GM19324 (cell line): ENCODE results near the gene CLCNKB.
"Not testable (repeated sequence)": the region's sequence is repeated elsewhere in the genome, so short reads cannot be mapped to it uniquely, and the experiment has no call there.

Source experiments
- ATAC-seq: cut with Tn5 transposase; IDR thresholded peaks from one replicate; pipeline ENCODE4 v1.9.1; 2021; ENCODE audit warnings: mild to moderate bottlenecking, moderate library complexity; ENCODE audit not compliant: unreplicated experiment, low FRiP score

The CLCNKB gene

DNA sequence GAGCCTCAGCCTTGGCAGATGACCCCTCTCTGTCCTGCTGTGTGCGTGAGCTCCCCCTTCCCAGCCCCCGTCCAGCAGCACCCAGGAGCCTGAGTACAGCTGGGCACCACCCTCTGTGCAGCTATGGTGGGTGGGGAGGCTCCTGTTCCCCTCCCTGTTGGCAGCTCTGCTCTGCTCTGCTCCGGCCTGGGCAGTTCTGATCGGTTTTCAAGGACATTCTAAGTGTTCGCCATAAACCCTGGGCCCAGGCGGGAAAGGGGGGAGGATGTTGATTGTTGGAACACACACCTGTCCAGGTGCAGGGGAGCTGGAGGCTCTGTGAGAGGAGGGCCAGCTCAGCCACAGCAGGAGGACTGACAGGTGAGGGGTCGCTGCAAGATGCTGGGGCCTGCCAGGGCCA, at the start of gene CLCNKB:
CLCNKB (plus strand) TSS at position 262 of the 400 bp plus-strand sequence. CDS start 711 bp downstream, outside the sequence.
- ATAC-seq = no peak

DNA sequence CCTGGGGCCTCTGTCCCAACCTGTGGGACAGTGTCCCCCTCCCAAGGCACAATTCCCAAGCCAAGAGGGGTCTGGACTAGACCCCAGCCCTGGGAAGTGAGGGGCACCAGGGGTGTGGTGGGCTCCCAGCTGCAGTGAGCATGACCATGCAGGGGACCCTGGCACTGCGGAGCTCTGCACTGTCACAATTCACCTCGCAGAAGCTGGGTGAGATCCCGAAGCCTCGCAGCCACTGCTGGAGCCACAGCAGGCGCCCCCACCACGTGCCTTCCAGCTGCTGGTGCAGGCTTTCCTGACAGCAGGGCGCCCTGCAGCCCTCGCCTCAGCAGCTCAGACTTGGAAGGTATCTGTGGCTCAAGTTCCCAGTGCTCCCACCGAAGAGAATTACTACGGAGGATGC, 49.5 kb upstream of the CLCNKB start:
- ATAC-seq = no peak

GRCh38 chr1:15994590-15995351, 48.8 kb upstream of the CLCNKB start:
- no peak for ATAC-seq

- ATAC-seq = no peak
Observed at GRCh38 chr1:15997076-15997585, 46.5 kb upstream of the CLCNKB start.

GRCh38 chr1:15997637-15998280, 45.8 kb upstream of the CLCNKB start:
- no peak for ATAC-seq

DNA sequence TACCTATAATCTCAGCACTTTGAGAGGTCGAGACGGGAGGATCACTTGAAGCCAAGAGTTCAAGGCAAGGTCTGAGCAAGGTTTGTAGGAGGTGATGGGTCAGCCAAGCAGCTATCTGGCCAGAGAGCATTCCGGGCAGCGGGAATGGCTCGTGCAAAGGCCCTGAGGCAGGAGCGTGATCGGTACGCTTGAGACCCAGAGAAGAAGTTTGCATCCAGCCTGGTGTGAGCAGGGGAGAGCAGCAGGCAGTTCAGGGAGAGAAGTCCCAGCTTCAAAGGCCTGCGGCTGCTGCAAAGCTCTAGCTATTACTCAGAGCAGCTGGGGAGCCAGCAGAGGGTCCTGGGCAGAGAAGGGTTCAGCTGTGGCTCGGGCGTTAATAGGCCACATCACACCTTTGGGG, 44.7 kb upstream of the CLCNKB start:
- no peak for ATAC-seq

GRCh38 chr1:16001274-16001673, 42.3 kb upstream of the CLCNKB start:
- ATAC-seq = not testable (repeated sequence)

GRCh38 chr1:16005597-16005996, 38.0 kb upstream of the CLCNKB start:
- ATAC-seq = no peak

DNA sequence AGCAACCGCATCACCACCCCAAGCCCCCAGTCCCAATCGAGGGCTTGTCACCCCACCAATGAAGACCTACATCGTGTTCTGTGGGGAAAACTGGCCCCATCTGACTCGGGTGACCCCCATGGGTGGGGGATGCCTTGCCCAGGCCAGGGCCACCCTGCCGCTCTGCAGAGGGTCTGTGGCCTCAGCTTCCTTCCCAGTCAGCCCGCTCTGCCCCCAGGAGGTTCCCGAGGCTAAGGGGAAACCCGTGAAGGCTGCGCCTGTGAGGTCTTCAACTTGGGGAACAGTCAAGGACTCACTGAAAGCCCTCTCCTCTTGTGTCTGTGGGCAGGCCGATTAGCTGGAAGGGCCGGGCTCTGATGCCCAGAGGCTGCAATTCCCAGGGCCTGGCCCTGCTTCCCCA, 37.6 kb upstream of the CLCNKB start:
- ATAC-seq = no peak

DNA sequence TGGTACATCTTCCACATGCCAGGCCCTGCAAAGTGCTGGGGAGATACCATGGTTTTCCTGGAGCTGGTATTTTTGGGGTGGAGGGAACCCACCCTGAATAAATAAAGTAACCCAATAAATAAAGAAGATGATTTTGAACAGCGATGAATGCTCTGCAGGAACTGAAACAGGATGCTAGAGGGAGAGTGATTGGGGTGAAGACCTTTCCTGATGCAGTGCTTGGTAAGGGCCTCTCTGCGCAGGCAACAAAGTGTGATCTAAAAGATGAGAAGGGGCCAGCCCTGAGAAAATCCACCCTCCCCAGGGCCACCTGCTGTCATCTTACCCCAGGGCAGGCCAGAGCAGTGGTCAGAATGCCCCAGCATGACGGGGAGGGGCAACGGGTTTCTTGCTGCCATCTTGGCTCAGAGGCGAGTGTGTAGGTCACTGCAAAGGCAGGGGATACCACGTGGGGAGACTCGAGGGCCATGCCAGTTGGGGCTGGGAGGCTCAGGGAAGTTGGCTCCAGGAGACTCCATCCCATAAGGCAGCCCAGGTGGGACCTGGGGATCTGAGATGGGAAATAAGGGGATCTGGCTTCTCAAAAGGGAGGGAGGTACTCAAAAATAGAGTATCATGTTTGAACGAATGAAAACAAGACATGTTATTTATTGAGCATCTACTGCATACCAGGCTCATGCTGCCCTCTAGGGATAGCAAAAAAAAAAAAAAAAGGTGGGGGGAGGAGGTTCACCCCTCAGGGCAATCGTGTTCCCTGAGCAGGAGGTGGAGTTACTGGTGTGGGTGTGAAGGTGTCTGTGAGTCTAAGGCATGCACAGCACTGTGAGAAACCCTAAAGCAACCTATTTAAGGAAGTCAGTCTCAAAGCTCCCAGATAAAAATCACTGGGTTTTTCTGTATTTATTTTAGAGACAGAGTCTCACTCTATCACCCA, 36.8 kb upstream of the CLCNKB start:
- ATAC-seq = no peak

DNA sequence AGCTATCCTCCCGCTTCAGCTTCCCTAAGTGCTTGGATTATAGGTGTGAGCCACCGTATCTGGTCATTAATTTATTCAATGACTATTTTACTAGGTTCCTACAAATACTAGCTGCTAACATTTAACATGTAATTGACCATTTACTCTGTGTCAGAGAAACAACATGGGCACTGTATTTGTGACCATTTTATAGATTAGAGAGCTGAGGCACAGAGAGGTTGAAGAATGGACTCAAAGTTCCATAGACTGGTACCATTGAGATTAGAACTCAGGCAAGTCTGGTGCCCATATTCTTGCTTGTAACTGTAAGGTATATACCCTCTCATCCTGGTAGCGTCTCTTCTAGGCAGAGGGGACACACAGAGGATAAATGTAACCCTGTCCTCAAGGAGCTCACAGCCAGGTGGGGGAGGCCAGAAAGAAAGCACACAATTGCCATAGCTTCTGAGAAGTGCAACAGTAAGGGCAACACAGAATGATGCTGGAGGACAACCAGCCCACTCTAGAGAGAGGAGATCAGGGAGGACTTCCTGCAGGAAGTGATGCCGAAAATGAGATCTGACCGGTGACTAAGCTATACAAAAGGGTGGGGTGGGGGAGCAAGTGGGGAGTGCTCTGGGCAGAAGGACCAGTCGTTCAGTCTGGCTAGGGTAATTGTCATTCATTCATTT, 35.8 kb upstream of the CLCNKB start:
- ATAC-seq = no peak

GRCh38 chr1:16009030-16009460, 34.5 kb upstream of the CLCNKB start:
- ATAC-seq = no peak

DNA sequence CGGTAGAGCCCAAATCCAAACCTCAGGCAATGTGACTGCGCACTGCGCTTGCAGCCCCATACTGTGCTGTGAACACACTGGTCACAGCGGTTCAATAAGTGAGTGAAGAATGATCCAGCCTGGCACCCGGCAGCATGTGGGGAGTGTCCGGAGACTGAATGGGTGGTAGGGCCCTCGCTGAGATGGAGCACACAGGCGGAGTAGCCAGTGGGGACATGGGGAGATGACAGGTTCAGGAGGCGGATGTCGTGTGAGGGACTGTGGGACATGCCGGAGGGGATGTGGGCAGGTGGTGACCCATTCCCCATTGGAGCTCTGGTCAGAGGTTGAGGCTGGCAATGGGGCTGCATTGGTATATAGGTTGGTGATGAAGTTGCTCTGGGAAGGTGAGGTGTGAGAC, 33.9 kb upstream of the CLCNKB start:
- ATAC-seq = no peak

DNA sequence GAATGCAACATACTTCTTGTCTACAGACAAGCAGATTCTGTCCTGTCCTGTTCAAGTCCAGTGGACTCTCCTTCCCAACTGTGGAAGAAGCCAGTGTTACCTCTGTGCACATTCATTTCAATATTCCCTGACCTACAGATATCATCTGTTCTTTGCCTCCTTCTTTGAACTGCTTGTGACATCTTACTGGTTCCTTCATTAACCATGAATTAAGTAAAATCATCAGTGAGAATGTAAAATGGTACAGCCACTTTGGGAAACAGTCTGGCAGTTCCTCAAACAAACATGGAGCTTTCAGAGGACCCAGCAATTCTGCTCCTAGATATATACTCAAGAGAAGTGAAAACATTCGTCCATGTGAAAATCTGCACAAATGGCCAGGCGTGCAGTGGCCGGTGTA, 32.7 kb upstream of the CLCNKB start:
- ATAC-seq = no peak

GRCh38 chr1:16011936-16012589, 31.5 kb upstream of the CLCNKB start:
- ATAC-seq = no peak

DNA sequence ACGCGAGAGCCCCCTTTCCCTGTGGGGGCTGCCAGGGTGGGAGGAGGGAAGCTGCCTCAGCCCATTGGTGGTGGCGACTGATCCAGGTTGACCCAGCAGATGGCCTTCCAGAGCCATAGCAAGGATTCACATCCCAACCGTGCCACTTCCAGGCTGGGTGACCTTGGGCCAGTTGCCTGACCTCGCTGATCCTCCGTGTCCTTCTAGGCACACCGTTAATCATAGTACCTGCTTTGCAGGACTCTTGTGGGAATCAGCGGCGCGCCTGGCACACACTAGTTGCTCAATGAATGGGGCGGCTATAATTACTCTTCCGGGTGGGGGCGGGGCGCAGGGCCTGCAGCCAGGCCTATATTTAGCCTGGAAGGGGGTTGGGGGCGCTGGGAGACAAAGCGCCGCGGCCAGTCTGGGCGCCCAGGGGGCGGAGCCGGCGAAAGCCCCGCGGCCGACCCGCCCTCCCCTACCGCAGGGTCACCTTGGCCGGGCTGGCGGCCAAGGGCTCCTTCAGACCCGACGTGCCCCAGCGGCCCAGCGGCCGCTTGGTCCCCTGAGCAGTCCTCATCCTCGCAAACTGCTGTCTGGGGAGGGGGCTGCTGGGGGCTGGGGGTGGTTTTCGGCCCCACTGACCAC, 30.9 kb upstream of the CLCNKB start:
- no peak for ATAC-seq

GRCh38 chr1:16013220-16013907, 30.2 kb upstream of the CLCNKB start:
- ATAC-seq = no peak

DNA sequence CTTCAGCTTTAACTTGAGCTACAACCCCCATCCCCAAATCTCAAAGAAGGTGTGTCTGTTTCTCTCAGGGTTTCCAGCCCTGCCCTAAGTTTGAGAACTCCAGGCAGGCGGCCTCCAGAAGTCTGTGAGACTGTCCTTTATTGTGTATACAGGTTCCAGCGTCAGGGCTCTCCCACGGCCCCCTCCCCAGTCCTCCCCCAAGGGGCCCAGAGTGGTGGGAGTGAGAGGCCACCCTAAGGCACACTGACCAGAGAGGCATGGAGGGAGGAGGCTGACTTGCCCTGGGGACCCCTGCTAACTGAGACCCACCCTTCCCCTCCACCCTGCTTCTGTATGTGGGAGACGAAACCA, 29.7 kb upstream of the CLCNKB start:
- no peak for ATAC-seq
